NOMO-1 treated with DMSO at 0.1 percent for 48 hours (cell line): ENCODE results near the gene SNTB2.

Source experiments
- DNase-seq: peaks from one replicate; lab custom pipeline; 2025; ENCODE audit not compliant: unreplicated experiment; lab: John Stamatoyannopoulos, UW

Gene SNTB2

DNA sequence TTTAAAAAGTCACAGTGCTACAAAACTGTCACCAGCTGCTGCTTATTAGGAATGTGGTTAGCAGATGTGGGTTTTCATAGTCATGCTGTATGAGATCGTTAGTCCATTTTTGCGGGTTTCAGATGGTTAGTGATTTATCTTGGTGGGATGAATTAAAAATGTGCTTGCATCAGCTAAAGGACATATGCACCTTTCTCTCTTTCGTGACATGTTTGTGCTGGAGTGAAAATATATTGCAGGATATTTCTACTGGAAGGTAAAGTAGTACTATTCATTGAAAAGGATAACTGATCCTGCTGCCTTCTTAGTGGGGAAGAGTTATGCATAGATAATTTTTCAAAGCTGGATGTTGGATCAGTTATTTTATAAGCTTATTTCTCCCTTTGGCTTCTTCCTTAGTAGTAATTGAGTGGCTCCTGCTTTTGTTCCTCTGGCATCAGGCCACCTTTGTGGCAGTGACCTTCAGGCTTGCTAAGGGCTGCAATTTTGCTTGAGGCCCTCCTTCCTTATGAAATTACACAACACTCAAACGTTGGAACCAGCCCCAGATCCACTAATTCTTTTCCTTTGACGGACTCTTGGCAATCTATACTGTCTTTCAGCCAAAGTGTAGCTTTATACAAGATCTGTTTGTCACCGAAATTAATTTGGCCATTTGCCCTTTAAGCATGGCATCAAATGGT lies 7.5 kb upstream of the SNTB2 start:
- DNase-seq = peak; percentile 49

DNA sequence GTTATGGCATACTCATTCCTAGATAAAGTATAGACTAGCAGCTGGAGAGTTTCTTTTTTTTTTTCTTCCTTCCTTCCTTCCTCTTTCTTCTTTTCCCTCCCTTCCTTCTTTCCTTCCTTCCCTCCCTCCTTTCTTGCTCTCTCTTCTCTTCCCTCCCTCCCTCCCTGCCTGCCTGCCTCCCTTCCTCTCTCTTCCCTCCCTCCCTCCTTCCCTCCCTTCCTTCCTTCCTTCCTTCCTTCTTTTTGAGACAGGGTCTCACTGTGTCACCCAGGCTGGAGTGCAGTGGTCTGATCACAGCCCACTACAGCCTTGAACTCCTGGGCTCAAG lies 7.0 kb upstream of the SNTB2 start:
- no peak for DNase-seq

DNA sequence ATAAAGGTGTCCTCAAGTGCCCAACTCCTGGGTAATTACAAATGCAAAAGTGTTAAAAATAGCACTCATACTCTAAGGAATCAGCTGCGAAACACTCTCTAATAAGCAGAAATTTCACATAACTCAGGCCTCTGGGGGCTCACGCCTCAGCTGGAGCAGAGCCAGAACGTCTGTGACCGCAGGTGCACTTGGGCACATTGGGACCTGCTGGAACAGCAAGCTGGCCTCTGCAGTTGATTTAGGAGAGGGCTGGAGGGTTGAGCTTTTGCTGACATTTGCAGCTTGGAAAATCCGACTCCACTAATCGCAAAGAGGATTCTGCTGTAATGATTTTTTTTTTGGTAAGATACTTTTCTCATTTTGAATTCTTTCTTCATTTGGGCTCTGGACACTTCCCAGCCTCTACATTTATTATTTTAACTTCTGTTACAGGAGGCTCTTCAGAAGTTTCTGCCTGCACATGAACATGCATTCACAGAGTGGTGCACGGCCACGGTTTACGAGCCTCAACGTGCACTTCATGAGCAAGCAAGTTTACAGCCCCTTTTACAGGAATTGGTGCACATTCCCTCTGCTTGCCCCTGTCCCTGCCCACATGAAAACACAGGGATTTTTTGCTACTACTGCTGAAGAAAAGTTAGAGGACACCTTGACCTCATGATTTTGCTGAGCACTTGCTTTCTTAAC lies 4.1 kb upstream of the SNTB2 start:
- no peak for DNase-seq

DNA sequence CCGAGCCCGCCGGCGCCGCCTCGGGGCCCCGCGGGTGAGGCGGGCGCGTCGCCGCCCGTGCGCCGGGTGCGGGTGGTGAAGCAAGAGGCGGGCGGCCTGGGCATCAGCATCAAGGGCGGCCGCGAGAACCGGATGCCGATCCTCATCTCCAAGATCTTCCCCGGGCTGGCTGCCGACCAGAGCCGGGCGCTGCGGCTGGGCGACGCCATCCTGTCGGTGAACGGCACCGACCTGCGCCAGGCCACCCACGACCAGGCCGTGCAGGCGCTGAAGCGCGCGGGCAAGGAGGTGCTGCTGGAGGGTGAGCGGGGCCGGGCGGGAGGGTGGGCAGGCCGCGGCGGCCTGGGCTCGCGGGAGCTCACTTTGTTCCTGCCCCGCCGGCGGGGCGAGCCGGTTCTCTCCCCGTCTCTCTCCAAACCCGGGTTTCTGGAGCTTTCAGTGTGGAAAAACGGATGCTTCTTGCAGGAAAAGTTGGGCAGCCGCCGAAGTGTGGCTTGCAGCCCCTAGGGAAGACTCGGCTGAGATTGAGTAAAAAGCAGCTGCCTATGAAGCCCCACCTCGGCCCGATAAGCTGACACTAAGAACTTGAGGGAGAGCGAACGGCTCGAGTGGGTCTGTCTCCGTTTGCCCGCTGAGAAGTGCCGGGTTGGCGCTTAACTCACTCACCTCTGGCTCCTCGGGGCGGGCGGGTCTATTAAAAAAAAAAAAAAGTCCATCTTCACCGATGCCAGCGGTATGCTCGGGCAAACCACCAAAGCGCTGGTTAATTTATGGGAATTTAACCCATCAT lies 677 bp downstream of the SNTB2 start:
- no peak for DNase-seq

DNA sequence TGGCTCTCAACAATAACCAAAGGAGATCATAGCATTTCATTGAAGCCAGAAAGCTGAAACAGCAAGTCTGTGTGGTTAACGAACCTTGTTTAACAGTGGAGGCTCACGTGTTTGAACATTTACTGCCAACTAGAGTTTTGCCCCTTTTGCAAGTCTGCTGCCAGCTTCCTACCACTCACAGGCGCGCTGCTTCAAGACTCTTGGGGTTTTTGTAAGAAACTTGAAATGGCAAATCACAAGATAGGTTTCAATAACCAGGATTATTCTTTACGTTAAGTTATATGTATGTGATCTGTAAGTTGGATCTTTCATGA lies 1.2 kb downstream of the SNTB2 start:
- DNase-seq = no peak

DNA sequence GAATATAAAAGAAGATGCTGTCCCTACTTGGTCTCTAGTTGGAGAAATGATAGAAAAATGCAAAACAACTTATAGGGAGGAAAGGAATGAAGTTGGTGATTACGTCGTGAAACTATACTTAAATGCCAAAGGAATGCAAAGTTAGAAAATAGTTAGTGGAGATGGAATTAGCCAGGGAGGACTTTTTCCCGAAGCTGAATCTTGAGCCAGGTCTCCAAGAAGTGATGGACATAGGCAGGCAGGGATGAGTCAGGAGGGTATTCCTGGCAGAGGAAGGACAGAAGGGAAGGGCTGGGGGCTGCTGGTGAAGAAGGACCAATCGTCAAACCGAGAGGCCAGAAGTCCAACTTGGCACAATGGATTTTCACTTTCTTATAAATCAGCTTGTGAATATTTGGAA lies 1.8 kb downstream of the SNTB2 start:
- DNase-seq = no peak

DNA sequence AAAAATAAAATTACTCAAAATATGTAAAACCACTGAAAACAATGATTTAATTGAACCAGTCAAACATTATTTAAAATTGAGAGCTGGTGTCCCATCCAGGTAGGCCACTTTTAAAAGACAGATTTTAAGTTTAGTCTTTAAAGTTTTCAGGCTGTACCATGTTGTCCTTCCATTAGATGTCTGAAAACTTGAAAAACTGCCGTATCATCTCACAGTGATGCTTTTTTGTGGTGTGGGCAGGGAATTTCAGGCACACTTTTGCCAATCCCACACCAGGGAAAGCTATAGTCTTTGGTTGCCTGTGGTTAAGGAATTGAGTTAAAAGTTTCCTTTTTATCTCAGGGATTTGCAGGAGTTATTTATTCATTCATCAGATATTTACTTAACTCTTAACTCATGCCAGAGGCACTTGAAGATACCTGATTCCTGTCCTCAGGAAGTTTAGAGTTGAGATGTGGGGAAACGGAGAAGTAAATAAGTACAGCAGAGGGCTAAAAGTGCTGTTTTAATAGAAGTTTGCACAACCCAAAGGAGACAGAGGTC lies 3.2 kb downstream of the SNTB2 start:
- no peak for DNase-seq

DNA sequence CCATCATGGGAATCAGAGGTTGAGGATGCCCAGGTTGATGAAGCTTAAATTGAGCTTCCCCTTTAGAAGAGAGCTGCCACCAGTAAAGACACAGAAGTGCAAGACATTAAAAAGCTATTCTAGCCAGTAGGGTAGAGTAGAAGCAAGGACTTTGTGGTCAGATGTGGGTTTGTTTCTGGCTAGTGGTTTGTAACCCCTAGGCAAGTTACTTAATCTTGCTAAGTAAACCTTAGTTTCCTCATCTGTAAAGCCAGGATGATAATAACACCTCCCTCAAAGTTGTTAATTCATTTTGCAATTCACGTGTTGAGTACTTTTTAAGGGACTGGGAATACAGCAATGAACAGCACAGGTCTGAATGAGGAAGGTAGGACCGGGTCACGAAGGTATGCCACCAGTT lies 3.6 kb downstream of the SNTB2 start:
- peak; percentile 88 for DNase-seq

DNA sequence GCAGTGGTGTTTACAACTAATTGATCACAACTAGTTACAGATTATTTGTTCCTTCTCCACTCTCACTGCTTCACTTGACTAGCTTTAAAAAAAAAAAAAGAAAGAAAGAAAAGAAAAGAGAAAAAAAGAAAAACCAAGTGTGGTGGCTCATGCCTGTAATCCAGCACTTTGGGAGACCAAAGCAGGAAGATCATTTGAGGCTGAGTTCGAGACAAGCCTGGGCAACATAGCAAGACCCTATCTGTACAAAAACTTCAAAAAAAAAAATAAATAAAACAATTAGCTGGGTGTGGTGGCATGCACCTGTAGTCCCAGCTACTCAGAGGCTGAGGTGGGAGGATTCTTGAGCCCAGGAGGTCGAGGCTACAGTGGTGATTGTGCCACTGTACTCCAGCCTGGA lies 4.2 kb downstream of the SNTB2 start:
- no peak for DNase-seq

DNA sequence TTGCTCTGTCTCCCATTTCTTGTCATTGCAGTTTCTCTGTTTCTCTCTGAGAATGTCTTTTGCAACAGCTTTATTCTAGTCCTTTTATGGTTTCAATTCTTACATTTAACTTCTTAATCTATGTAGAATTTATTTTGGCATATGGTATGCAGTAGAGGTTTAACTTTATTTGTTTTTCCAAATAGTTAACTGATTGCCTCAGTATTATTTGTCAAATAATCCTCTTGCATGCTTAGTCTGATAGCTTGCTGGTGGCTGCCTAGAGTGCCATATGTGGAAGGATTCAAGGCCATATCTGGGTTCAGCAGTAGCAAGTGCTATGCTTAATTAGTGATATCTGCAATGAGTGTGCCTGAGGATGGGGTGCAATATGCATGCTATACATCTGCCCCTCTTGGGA lies 6.9 kb downstream of the SNTB2 start:
- no peak for DNase-seq

DNA sequence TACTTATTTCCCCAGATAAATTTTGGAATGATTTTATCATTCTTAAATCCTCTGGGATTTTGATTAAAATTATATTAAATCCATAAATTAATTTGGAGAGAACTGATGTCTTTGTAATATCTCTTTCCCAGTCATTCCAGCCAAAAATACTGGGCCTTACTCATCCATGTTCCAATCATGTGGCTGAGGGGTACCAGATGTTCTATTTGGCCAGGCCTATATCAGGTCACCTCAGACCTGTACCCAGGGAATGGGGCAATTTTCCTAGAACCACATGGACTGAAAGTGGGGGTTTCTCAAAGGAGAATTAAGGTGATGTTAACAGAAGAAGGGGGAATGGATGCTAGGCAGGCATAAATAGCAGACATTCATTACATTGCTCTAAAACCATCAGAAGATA lies 7.5 kb downstream of the SNTB2 start:
- no peak for DNase-seq

DNA sequence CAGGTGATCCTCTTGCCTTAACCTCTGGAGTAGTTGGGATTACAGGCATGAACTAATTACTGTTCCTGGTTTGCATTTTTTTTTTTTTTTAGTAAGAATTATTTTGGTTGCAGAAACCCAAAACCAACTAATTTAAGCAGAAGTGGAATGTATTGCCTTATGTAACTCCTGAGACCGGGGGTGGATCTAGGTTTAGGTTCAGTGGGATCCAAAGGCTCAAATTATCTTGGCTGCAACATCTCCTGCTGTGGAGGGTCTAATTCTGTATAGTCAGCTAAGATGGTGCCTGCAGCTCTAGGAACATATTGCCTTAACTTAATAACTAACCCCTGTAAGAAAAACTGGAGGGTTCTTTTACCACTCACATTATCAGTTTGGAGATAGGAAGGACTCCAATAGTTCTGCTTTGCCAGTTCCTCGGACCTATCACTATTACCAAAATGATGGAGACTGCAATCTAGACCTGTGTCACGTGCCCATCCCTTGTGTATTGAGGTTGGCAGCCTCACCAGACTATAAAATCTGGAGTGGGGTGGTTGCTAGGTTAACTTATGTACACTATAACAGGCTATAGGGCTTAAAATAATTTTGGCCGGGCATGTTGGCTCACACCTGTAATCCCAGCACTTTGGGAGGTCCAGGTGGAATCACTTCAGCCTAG lies 8.5 kb downstream of the SNTB2 start:
- DNase-seq = no peak

DNA sequence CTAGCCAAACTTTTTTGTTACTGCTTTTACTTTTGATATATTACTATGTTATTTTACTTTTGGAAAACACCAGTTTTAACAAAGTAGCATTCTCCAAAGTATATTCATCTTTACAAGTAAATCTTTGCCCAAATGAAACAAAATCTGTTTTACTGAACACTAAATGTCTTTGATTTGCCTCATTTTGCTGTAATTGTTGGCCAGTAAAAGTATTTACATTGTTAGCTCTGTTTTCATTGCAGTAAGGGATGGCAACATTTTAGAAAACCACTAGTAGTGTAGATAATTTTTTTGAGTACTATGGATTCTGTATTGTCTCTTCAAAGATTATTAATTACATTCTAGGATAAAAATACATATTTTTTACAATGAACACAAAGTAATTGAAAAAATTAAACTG lies 10.6 kb downstream of the SNTB2 start:
- no peak for DNase-seq

DNA sequence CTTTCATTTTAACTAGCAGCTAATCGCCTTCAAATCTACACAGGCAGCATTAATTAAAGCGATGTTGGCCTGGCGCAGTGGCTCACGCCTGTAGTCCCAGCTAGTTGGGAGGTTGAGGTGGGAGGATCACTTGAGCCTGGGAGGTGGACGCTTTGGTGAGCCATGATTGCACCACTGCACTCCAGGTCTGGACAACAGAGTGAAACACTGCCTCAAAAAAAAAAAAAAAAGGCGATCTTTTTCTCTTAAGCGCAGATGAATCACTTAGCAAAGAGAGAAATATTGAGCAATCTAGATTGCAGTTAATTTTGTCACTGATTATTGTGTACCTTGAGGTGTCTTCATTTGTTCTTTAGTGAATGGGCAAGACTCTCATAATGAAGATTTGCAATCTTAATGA lies 12.4 kb downstream of the SNTB2 start:
- peak; percentile 66 for DNase-seq

DNA sequence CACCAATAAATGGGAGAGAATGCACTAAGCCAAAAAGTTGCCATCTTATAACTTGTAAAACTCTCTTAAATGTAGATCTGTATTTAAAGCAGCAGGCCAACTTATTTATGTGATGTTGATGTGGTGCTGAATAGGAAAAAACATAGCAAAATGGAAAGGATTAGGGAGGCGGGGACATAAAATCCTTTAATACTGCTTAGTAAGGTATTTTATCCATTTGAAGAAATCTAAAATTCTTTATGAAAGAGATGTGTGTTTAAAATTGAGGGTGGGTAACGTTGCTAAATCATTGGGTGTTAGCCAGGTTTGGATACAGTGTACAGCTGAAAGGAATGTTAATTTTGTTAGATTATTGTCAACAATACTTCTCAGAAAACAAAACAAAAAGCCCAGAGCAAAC lies 14.3 kb downstream of the SNTB2 start:
- no peak for DNase-seq

DNA sequence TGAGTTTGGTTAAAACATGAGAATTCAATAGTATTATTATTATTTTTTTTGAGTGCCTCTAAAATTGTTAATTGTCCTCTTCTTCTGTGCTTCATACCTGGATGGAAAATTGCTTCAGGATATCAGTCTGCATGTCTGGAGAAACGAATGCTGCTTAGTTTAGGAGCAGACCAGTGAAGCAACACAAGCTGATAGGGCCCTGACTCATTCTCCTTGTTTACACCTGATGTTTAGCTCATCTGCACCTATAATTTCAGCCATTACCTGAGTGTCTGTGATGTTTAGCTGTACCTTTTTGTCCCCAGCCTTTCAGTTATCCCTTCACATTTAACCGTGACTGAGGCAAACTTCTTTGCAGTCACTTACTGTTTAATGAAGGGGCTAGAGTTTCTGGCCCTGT lies 14.8 kb downstream of the SNTB2 start:
- DNase-seq = no peak

DNA sequence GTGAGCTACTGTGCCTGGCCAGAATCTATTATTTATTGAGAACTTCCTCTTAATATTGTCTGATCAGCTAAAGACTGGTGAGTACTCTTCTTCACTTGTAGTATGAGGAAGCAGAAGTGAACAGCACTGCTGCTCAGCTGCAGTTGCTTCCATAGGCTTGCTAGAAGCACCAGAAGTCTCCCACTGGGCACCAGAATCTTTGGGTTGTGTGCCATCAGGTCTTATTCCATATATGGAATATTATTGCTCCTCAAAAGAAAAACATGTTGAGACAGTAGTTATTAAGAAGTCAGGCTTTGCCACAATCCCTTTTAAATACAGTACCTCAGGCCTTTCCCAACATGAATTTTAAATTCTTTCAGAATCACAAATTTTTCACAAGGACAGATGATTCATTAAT lies 17.2 kb downstream of the SNTB2 start:
- peak; percentile 23 for DNase-seq

DNA sequence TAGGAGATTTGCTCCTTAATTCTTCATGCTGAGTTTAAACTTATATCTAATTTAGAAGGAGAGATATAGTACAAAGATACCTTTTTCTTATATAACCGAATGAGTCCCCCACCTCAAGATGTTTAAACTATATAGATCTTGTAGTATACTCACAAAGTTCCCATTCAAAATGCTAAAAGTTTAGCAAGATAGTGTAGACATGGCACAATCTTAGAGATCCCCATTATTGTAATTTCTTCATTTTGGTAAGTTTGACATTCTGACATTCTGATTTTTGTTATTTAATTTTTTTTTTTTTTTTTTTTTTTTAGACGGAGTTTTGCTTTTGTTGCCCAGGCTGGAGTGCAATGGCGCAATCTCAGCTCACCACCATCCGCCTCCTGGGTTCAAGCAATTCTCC lies 22.8 kb downstream of the SNTB2 start:
- DNase-seq = no peak

DNA sequence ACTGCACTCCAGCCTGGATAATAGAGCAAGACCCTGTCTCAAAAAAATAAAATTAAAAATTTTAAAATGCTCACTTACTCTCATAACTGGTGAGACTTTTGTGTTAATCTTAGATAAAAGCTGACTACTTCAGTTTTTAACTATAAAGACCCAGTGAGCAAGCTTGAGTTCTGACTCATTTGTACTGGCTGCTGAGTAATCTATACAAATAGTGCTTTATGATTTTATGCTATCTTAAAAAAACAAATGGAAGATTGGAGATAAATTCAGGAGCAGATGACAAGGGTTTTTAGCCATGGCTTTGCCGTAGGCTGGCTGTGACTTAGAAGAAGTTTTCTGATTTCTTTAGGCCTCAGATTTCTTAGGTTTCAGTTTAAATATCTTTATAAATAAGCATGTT lies 30.5 kb downstream of the SNTB2 start:
- no peak for DNase-seq

DNA sequence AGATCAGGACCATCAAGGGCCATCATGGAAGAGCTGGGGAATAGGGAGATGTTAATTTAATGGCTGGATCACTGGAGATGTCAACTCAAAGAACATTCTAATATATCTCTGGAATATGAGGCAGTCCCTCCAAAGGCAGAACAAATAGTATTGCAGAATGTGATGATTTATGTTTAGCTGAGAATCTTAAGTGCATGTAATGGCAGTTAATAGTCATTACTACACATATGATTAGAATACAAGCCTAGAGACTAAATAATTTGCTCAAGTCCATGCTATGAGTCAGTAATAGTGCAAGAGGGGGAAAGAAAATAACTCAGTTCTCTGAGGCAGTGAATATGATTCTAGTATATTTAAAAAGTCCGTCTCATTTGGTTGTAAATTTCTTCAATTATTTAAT lies 32.3 kb downstream of the SNTB2 start:
- DNase-seq = no peak

DNA sequence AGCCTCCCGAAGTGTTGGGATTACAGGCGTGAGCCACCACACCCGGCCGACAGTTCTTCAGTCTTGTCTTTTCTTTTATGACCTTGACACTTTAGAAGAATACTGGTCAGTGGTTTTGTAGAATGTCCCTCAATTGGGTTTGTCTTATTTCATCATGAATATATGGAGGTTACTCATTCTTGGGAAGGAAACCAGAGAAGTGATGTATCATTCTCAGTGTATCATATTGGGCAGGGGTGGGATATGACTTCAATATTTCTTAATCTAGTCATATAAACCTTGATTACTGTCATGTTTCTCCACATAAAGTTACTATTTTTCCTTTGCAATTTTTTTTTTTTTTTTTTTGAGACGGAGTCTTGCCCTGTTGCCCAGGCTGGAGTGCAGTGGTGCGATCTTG lies 36.9 kb downstream of the SNTB2 start:
- no peak for DNase-seq

DNA sequence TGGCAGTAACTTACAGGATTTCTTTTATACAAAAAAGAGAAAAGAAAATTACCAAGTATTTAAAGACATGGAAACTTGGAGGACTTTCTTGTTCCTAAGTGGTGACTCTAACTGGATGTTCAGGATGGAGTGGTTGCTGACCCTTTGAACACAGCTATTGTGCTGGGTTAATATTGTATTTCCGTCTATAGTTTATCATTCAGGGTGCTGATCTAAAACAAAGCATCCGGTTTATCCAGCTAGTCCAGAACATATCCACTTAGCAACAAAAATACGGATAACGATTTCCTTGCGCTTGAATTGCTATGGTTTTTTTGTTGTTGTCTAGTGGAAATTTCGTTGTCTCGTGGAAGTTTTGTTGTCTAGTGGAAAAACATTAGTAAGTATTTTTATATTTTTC lies 38.2 kb downstream of the SNTB2 start:
- DNase-seq = no peak
